Esophagus squamous epithelium (tissue), 5 donors: ENCODE measurements around the gene GPR141. TPM values are rescaled to one million over a fixed set of nuclear protein-coding genes. Genes with fewer than 3 reads are reported as not detected.

Experiments used
- DNase-seq: peaks from one replicate; lab custom pipeline; 2025; lab: John Stamatoyannopoulos, UW
- H3K27ac ChIP-seq, 4 donors: fragments of 200-600 bp; sonication (generic); one replicate each; pipeline ENCODE4 v1.5.1; 2016 to 2019; ENCODE audit warnings: mild to moderate bottlenecking in 1 of 4
- H3K27me3 ChIP-seq, 4 donors: fragments of 200-600 bp; sonication (generic); 1 replicate in 3 of 4; 2 replicates in 1 of 4; pipeline versions ENCODE4 v1.5.1 to v1.6.0; 2017 to 2021; ENCODE audit warnings: antibody characterized with exemption in 1 of 4
- H3K36me3 ChIP-seq, 3 donors: fragments of 200-600 bp; sonication (generic); one replicate each; pipeline ENCODE4 v1.5.1; 2016 to 2019
- H3K4me1 ChIP-seq, 3 donors: fragments of 200-600 bp; sonication (generic); one replicate each; pipeline ENCODE4 v1.5.1; 2017 to 2019
- H3K4me3 ChIP-seq, 4 donors: fragments of 200-600 bp; sonication (generic); 1 replicate in 3 of 4; 2 replicates in 1 of 4; pipeline ENCODE4 v1.5.1; 2016 to 2019; ENCODE audit warnings: mild to moderate bottlenecking in 2 of 4, moderate library complexity in 1 of 4
- H3K9me3 ChIP-seq, 3 donors: fragments of 200-600 bp; sonication (generic); one replicate each; pipeline ENCODE4 v1.5.1; 2016 to 2019
- CTCF ChIP-seq, 6 experiments: fragments of 450-650 bp in 4 of 6; fragments of 200-600 bp in 2 of 6; sonication (generic) in 2 of 6; IDR thresholded peaks; one replicate each; pipeline ENCODE4 v1.5.1; 2016 to 2019; ENCODE audit warnings: antibody characterized with exemption in 6 of 6, mild to moderate bottlenecking in 4 of 6, moderate library complexity in 4 of 6
- POLR2A ChIP-seq, 4 donors: fragments of 450-650 bp; IDR thresholded peaks; one replicate each; pipeline ENCODE4 v1.6.1; 2017; ENCODE audit warnings: antibody characterized with exemption in 4 of 4, mild to moderate bottlenecking in 4 of 4, moderate library complexity in 3 of 4
- WGBS, 2 donors: methylation state at CpG; one replicate each; pipeline ENCODE4 v1.1.5; 2018; 5-methylcytosine and 5-hydroxymethylcytosine counted together
- intact Hi-C: fragments of 100-400 bp; cut with DNase I; formaldehyde crosslinking; loops from one replicate; pipeline ENCODE4 v1.15.0; 2022
- total RNA-seq, 4 donors: library from RNA; depleted of rRNA; stranded (reverse); fragments of >200 nt; gene quantifications; one replicate each; pipeline ENCODE4 v1.1.0, GENCODE V29; 2016
- donor health status: DM: yes; HTN: yes; CAD: no.

The GPR141 gene
- total RNA-seq, 4 donors from 2014 or later: 0.76 TPM; not detected in 3

GRCh38 chr7:37671876-37672275, 11.7 kb upstream of the GPR141 start:
- intact Hi-C loops: no loop called here
- no peaks in the 10 kb centered on the region for H3K27me3 ChIP-seq

GRCh38 chr7:37672926-37673325, 10.6 kb upstream of the GPR141 start:
- 65 to 69% methylated on average over 3 of the region's 3 CpGs for WGBS, 2 donors
- no peak for DNase-seq
- no peak overlapping the region for H3K4me3 ChIP-seq
- no peaks in the 10 kb centered on the region for H3K36me3 ChIP-seq
- TF ChIP-seq POLR2A (IDR thresholded peaks at IDR 0.05): no peak
- TF ChIP-seq CTCF (IDR thresholded peaks at IDR 0.05): no peak
- no peaks in the 10 kb centered on the region for H3K27me3 ChIP-seq
- no peaks in the 10 kb centered on the region for H3K9me3 ChIP-seq
- H3K27ac ChIP-seq: no peak overlapping the region
- no peaks in the 10 kb centered on the region for H3K4me1 ChIP-seq
- intact Hi-C loops: no loop called here

More at GRCh38 chr7:37671876-37672275, 11.7 kb upstream of the GPR141 start:
- Histone ChIP-seq H3K4me3 (no peak overlapping the region), H3K4me1 (no peaks in the 10 kb centered on the region), H3K9me3 (no peaks in the 10 kb centered on the region), H3K36me3 (no peaks in the 10 kb centered on the region), H3K27ac (no peak overlapping the region)
- TF ChIP-seq CTCF (IDR thresholded peaks at IDR 0.05): no peak
- no peak for TF ChIP-seq POLR2A (IDR thresholded peaks at IDR 0.05)
- 72 to 75% methylated on average over 3 of the region's 3 CpGs for WGBS, 2 donors
- no peak for DNase-seq

GRCh38 chr7:37673523-37673922, 10.0 kb upstream of the GPR141 start:
- H3K9me3 ChIP-seq: no peaks in the 10 kb centered on the region
- no peak overlapping the region for H3K4me3 ChIP-seq
- no peaks in the 10 kb centered on the region for H3K4me1 ChIP-seq
- H3K27ac ChIP-seq: no peak overlapping the region
- TF ChIP-seq CTCF (IDR thresholded peaks at IDR 0.05): no peak
- no peak for TF ChIP-seq POLR2A (IDR thresholded peaks at IDR 0.05)
- H3K36me3 ChIP-seq: no peaks in the 10 kb centered on the region
- WGBS, 2 donors: 55 to 62% methylated on average over 1 of the region's 1 CpG
- intact Hi-C loops: no loop called here
- H3K27me3 ChIP-seq: no peaks in the 10 kb centered on the region
- DNase-seq: no peak

- Histone ChIP-seq H3K4me1 (no peaks in the 10 kb centered on the region), H3K36me3 (no peaks in the 10 kb centered on the region), H3K27me3 (no peaks in the 10 kb centered on the region), H3K27ac (no peak overlapping the region), H3K9me3 (no peaks in the 10 kb centered on the region), H3K4me3 (no peak overlapping the region)
- DNase-seq: no peak
- WGBS, 2 donors: 29 to 45% methylated on average over 5 of the region's 5 CpGs
- TF ChIP-seq POLR2A (IDR thresholded peaks at IDR 0.05) (no peak), CTCF (IDR thresholded peaks at IDR 0.05) (no peak)
- intact Hi-C loops: no loop called here
These were observed 9.0 kb upstream of the GPR141 start for GRCh38 chr7:37674531-37674930.

- TF ChIP-seq POLR2A (IDR thresholded peaks at IDR 0.05) (no peak), CTCF (IDR thresholded peaks at IDR 0.05) (no peak)
- Histone ChIP-seq H3K27me3 (no peaks in the 10 kb centered on the region), H3K4me1 (no peaks in the 10 kb centered on the region), H3K27ac (no peak overlapping the region), H3K36me3 (no peaks in the 10 kb centered on the region), H3K4me3 (no peak overlapping the region), H3K9me3 (no peaks in the 10 kb centered on the region)
- WGBS, 2 donors: 47 to 55% methylated on average over 1 of the region's 1 CpG
- intact Hi-C loops: no loop called here
- no peak for DNase-seq
These were observed 7.8 kb upstream of the GPR141 start for GRCh38 chr7:37675749-37676148.
